GM10266 (cell line): ENCODE results near the gene SLC7A1.

Source experiments
- DNase-seq: peaks from one replicate; pipeline ENCODE4 v3.0.0; 2012; ENCODE audit errors: extremely low spot score
- CTCF ChIP-seq: IDR thresholded peaks from 2 replicates; pipeline ENCODE4 v1.5.1; 2012; ENCODE audit warnings: mild to moderate bottlenecking, low read depth; ENCODE audit not compliant: control insufficient read depth, insufficient read depth; ENCODE audit errors: missing control alignments

The SLC7A1 gene

GRCh38 chr13:29508130-29508875 is 87.2 kb downstream of the SLC7A1 start:
- TF ChIP-seq CTCF, result peak; percentile 98
- DNase-seq, result peak; percentile 88

- TF ChIP-seq CTCF, result no peak
- no peak for DNase-seq
Measured at GRCh38 chr13:29507356-29507755, 88.1 kb downstream of the SLC7A1 start.

GRCh38 chr13:29505950-29506349 is 89.5 kb downstream of the SLC7A1 start:
- no peak for TF ChIP-seq CTCF

GRCh38 chr13:29505511-29505910 is 90.0 kb downstream of the SLC7A1 start:
- no peak for DNase-seq
- no peak for TF ChIP-seq CTCF

More at GRCh38 chr13:29505950-29506349, 89.5 kb downstream of the SLC7A1 start:
- DNase-seq, result no peak

GRCh38 chr13:29504691-29505090 is 90.8 kb downstream of the SLC7A1 start:
- DNase-seq, result no peak
- no peak for TF ChIP-seq CTCF

GRCh38 chr13:29503041-29503837 is 92.2 kb downstream of the SLC7A1 start:
- no peak for DNase-seq
- TF ChIP-seq CTCF, result no peak

- no peak for DNase-seq
- no peak for TF ChIP-seq CTCF
Measured at GRCh38 chr13:29502391-29503008, 93.0 kb downstream of the SLC7A1 start.
